Keratinocyte (primary cell): ENCODE data around the gene BPIFA3.

Source experiments
- EZH2 ChIP-seq: IDR thresholded peaks from one replicate; pipeline ENCODE4 v1.6.1; 2012; ENCODE audit warnings: inconsistent platforms, mild to moderate bottlenecking, low read length, moderate library complexity
- TF ChIP-seq, protein P1 (sequence below), 3 experiments: IDR thresholded peaks in 1 of 3; conservative IDR thresholded peaks in 1 of 3; optimal IDR thresholded peaks in 1 of 3; 2 replicates in 2 of 3; 3 replicates in 1 of 3; pipeline versions ENCODE3 to v1.5.1; 2011; ENCODE audit warnings: low read length in 3 of 3, mild to moderate bottlenecking in 3 of 3, moderate library complexity in 2 of 3, control low read depth in 1 of 3, inconsistent platforms in 1 of 3; ENCODE audit not compliant: insufficient read depth in 2 of 3; ENCODE audit errors: extremely low read depth in 1 of 3

- TF ChIP-seq, protein P1, sequence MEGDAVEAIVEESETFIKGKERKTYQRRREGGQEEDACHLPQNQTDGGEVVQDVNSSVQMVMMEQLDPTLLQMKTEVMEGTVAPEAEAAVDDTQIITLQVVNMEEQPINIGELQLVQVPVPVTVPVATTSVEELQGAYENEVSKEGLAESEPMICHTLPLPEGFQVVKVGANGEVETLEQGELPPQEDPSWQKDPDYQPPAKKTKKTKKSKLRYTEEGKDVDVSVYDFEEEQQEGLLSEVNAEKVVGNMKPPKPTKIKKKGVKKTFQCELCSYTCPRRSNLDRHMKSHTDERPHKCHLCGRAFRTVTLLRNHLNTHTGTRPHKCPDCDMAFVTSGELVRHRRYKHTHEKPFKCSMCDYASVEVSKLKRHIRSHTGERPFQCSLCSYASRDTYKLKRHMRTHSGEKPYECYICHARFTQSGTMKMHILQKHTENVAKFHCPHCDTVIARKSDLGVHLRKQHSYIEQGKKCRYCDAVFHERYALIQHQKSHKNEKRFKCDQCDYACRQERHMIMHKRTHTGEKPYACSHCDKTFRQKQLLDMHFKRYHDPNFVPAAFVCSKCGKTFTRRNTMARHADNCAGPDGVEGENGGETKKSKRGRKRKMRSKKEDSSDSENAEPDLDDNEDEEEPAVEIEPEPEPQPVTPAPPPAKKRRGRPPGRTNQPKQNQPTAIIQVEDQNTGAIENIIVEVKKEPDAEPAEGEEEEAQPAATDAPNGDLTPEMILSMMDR (optimal IDR thresholded peaks at IDR 0.05 in 1 of 3, IDR thresholded peaks at IDR 0.05 in 1 of 3, conservative IDR thresholded peaks at IDR 0.05 in 1 of 3; ENCODE audit: extremely low read depth in 1 of 3, insufficient read depth in 2 of 3, low read length in 3 of 3): no peak
- no peak for TF ChIP-seq EZH2
Measured at GRCh38 chr20:33203444-33203843, 13.7 kb upstream of the BPIFA3 start.
